IMR-90 (cell line): ENCODE measurements around the gene DDOST. TPM values are rescaled to one million over a fixed set of nuclear protein-coding genes. Genes with fewer than 3 reads are reported as not detected.

Source experiments
- ATAC-seq: fragments of 200-7000 bp; cut with Tn5 transposase; 2 replicates; pipeline ENCODE4 v1.9.1; 2020; ENCODE audit warnings: low read depth, mild to moderate bottlenecking, moderate library complexity
- BruUV-seq: library from RNA; stranded (reverse); fragments of 400-500 nt; replicated peaks from 2 replicates; lab custom pipeline; 2021; lab: Mats Ljungman, UMichigan
- CTCF ChIA-PET: fragments of 300-600 bp; formaldehyde crosslinking; extraction: SDS; loops from one replicate; lab custom pipeline; 2021; ENCODE audit warnings: antibody characterized with exemption; lab: Yijun Ruan, JAX
- POLR2A ChIA-PET: fragments of 300-600 bp; sonication (Branson Sonifier 250); formaldehyde crosslinking; loops from one replicate; lab custom pipeline; 2022; ENCODE audit warnings: antibody characterized with exemption; ENCODE audit not compliant: unreplicated experiment; lab: Charles Lee
- DNase-seq: peaks from one replicate; pipeline ENCODE4 v3.0.0; 2013
- H2AFZ ChIP-seq: replicated peaks from 2 replicates; pipeline ENCODE3; 2013; ENCODE audit warnings: low read length, mild to moderate bottlenecking; ENCODE audit not compliant: poor library complexity
- H2AK5ac ChIP-seq: 2 replicates; pipeline ENCODE4 v1.6.1; 2013; ENCODE audit warnings: low read depth, low read length, inconsistent platforms
- H2AK9ac ChIP-seq: replicated peaks from 2 replicates; pipeline ENCODE3; 2013; ENCODE audit warnings: mild to moderate bottlenecking, low read depth, low read length, moderate library complexity; ENCODE audit not compliant: poor library complexity
- H2BK120ac ChIP-seq: 2 replicates; pipeline ENCODE4 v1.6.1; 2013; ENCODE audit warnings: low read depth, low read length, inconsistent platforms
- H2BK15ac ChIP-seq: 3 replicates; pipeline ENCODE4 v1.6.1; 2013; ENCODE audit warnings: low read depth, low read length, inconsistent platforms
- H2BK20ac ChIP-seq: 2 replicates; pipeline ENCODE4 v1.6.1; 2013; ENCODE audit warnings: low read depth, mild to moderate bottlenecking, inconsistent platforms, low read length, moderate library complexity
- H2BK5ac ChIP-seq: 2 replicates; pipeline ENCODE4 v1.6.1; 2013; ENCODE audit warnings: mild to moderate bottlenecking, low read depth, low read length, inconsistent platforms; ENCODE audit not compliant: poor library complexity, severe bottlenecking
- H3K14ac ChIP-seq: replicated peaks from 2 replicates; pipeline ENCODE4 v1.6.1; 2013; ENCODE audit warnings: low read depth, low read length, inconsistent platforms
- H3K18ac ChIP-seq: 2 replicates; pipeline ENCODE4 v1.6.1; 2013; ENCODE audit warnings: low read depth, low read length, control low read depth
- H3K23ac ChIP-seq: 2 replicates; pipeline ENCODE4 v1.6.1; 2013; ENCODE audit warnings: low read depth, low read length, inconsistent platforms
- H3K27ac ChIP-seq: 2 replicates; pipeline ENCODE4 v1.5.1; 2013; ENCODE audit warnings: mild to moderate bottlenecking, control low read depth, low read length; ENCODE audit not compliant: insufficient read depth
- H3K27me3 ChIP-seq: 2 replicates; pipeline ENCODE4 v1.6.1; 2013; ENCODE audit warnings: low read length; ENCODE audit not compliant: control insufficient read depth, insufficient read depth
- H3K36me3 ChIP-seq: 2 replicates; pipeline ENCODE4 v1.6.1; 2013; ENCODE audit warnings: low read length, mixed read lengths; ENCODE audit not compliant: control insufficient read depth, insufficient read depth
- H3K4ac ChIP-seq: 2 replicates; pipeline ENCODE4 v1.6.1; 2013; ENCODE audit warnings: low read depth, low read length, inconsistent platforms
- H3K4me1 ChIP-seq: 2 replicates; pipeline ENCODE4 v1.6.1; 2013; ENCODE audit warnings: low read length, mixed read lengths; ENCODE audit not compliant: control insufficient read depth, insufficient read depth
- H3K4me2 ChIP-seq: 2 replicates; pipeline ENCODE4 v1.6.1; 2013; ENCODE audit warnings: low read depth, mild to moderate bottlenecking, control low read depth, low read length, moderate library complexity
- H3K4me3 ChIP-seq: 2 replicates; pipeline ENCODE4 v1.5.1; 2013; ENCODE audit warnings: low read depth, mild to moderate bottlenecking, control low read depth, low read length, moderate library complexity; ENCODE audit not compliant: insufficient read depth
- H3K56ac ChIP-seq: 2 replicates; pipeline ENCODE4 v1.6.1; 2013; ENCODE audit warnings: low read length, inconsistent platforms; ENCODE audit not compliant: insufficient read depth; ENCODE audit errors: extremely low read depth
- H3K79me1 ChIP-seq, 2 experiments: 2 replicates each; pipeline ENCODE4 v1.6.1; 2013; ENCODE audit warnings: low read length in 2 of 2, inconsistent platforms in 1 of 2, low read depth in 1 of 2
- H3K9ac ChIP-seq: 2 replicates; pipeline ENCODE4 v1.6.1; 2013; ENCODE audit warnings: low read depth, low read length, control low read depth
- H3K9me1 ChIP-seq: 2 replicates; pipeline ENCODE4 v1.6.1; 2013; ENCODE audit warnings: low read length, inconsistent platforms; ENCODE audit not compliant: insufficient read depth
- H3K9me3 ChIP-seq: 2 replicates; pipeline ENCODE4 v1.6.1; 2013; ENCODE audit warnings: low read length; ENCODE audit not compliant: control insufficient read depth, insufficient read depth
- H4K20me1 ChIP-seq: 2 replicates; pipeline ENCODE4 v1.6.1; 2013; ENCODE audit warnings: low read length, inconsistent platforms; ENCODE audit not compliant: insufficient read depth
- H4K5ac ChIP-seq: 2 replicates; pipeline ENCODE4 v1.6.1; 2013; ENCODE audit warnings: mild to moderate bottlenecking, low read depth, low read length, control low read depth
- H4K8ac ChIP-seq, 2 experiments: 2 replicates each; pipeline ENCODE4 v1.6.1; 2013; ENCODE audit warnings: low read depth in 2 of 2, low read length in 2 of 2, control low read depth in 1 of 2, inconsistent platforms in 1 of 2
- H4K91ac ChIP-seq: 2 replicates; pipeline ENCODE4 v1.6.1; 2013; ENCODE audit warnings: low read depth, low read length, inconsistent platforms; ENCODE audit not compliant: insufficient read depth
- BHLHE40 ChIP-seq: fragments of 150-350 bp; IDR thresholded peaks from 2 replicates; pipeline ENCODE4 v1.6.1; 2016; ENCODE audit warnings: mild to moderate bottlenecking, low read depth, low read length
- CHD1 ChIP-seq: IDR thresholded peaks from 2 replicates; pipeline ENCODE4 v1.6.1; 2012; ENCODE audit warnings: low read depth, low read length, improper control_type of control experiment
- CTCF ChIP-seq: conservative IDR thresholded peaks from 2 replicates; pipeline ENCODE4 v1.5.1; 2012; ENCODE audit warnings: mild to moderate bottlenecking, low read depth, low read length, improper control_type of control experiment
- FOS ChIP-seq: fragments of 150-350 bp; IDR thresholded peaks from 2 replicates; pipeline ENCODE4 v1.6.1; 2016; ENCODE audit warnings: low read depth, low read length
- MXI1 ChIP-seq: IDR thresholded peaks from 2 replicates; pipeline ENCODE4 v1.6.1; 2012; ENCODE audit warnings: low read depth, mild to moderate bottlenecking, low read length, moderate library complexity, borderline replicate concordance
- NFE2L2 ChIP-seq: fragments of 150-350 bp; IDR thresholded peaks from 2 replicates; pipeline ENCODE4 v1.6.1; 2016; ENCODE audit warnings: low read depth, mild to moderate bottlenecking, low read length
- RAD21 ChIP-seq: IDR thresholded peaks from 2 replicates; pipeline ENCODE4 v1.6.1; 2012; ENCODE audit warnings: low read length, improper control_type of control experiment
- RCOR1 ChIP-seq: IDR thresholded peaks from 2 replicates; pipeline ENCODE4 v1.6.1; 2012; ENCODE audit warnings: mild to moderate bottlenecking, low read length, improper control_type of control experiment; ENCODE audit not compliant: insufficient replicate concordance
- RFX5 ChIP-seq: IDR thresholded peaks from 2 replicates; pipeline ENCODE4 v1.8.0; 2012; ENCODE audit warnings: low read depth, mild to moderate bottlenecking, low read length, moderate library complexity
- USF2 ChIP-seq: fragments of 150-350 bp; IDR thresholded peaks from 2 replicates; pipeline ENCODE4 v1.6.1; 2017; ENCODE audit warnings: mild to moderate bottlenecking, antibody characterized with exemption, low read length, low read depth
- WGBS, 2 experiments: methylation state at CpG; one replicate each; pipeline versions ENCODE4 v1.1.5 to v1.1.7; 2013; ENCODE audit warnings: missing lambda C conversion rate in 2 of 2; ENCODE audit not compliant: insufficient read length in 1 of 2; ENCODE audit errors: extremely low coverage in 2 of 2; 5-methylcytosine and 5-hydroxymethylcytosine counted together
- dilution Hi-C: fragments of 300-500 bp; cut with HindIII; formaldehyde crosslinking; loops from one replicate; pipeline ENCODE4 v1.14.3; 2018; ENCODE audit warnings: low sequenced_read_pairs; ENCODE audit not compliant: unreplicated experiment
- in situ Hi-C: fragments of 300-500 bp; cut with MboI; formaldehyde crosslinking; loops from 3 replicates; pipeline ENCODE4 v1.14.3; 2019; ENCODE audit warnings: low sequenced_read_pairs, inconsistent platforms, mixed read lengths
- intact Hi-C: fragments of 100-400 bp; cut with micrococcal nuclease; formaldehyde crosslinking; loops from 2 replicates; pipeline ENCODE4 v1.10.0; 2022
- polyA plus RNA-seq, 3 experiments: library from polyadenylated mRNA; depleted of rRNA; stranded (reverse); fragments of >200 nt; gene quantifications; 2 replicates each; pipeline ENCODE4 v1.2.3, GENCODE V29; 2012; ENCODE audit warnings: low replicate concordance in 1 of 3
- total RNA-seq: library from RNA; depleted of rRNA; stranded (reverse); fragments of >200 nt; gene quantifications from 2 replicates; pipeline ENCODE4 v1.2.3, GENCODE V29; 2012

Gene DDOST
- total and polyA plus RNA-seq, 2 of the 4 experiments (the other 2 are of a cell fraction), result 179 to 477 TPM

- Histone ChIP-seq H2AFZ (no peak overlapping the region), H3K27me3 (no peaks in the 10 kb centered on the region), H3K18ac (no peak overlapping the region), H3K56ac (no peak overlapping the region), H4K20me1 (no peaks in the 10 kb centered on the region; the same call in 1 of the 2 replicates), H2BK20ac (0 out of 2 replicates have a peak overlapping the region, but pooled peaks have one; percentile 9), H3K79me1 (peaks cover 8 to 21% of the 10 kb centered on the region in 2 experiments), H3K9me3 (no peaks in the 10 kb centered on the region), H4K8ac (no peak overlapping the region), H3K4ac (peak overlapping the region; percentile 60), H2BK5ac (no peak overlapping the region), H2BK120ac (peak overlapping the region; percentile 48; the same call in 1 of the 2 replicates), H3K27ac (no peak overlapping the region), H2AK5ac (peak overlapping the region; percentile 83), H3K4me1 (peaks cover 14% of the 10 kb centered on the region), H4K5ac (no peak overlapping the region), H3K4me3 (no peak overlapping the region), H3K23ac (no peak overlapping the region), H3K9ac (no peak overlapping the region), H3K36me3 (no peaks in the 10 kb centered on the region), H2AK9ac (peak overlapping the region; percentile 6), H3K4me2 (no peak overlapping the region), H3K9me1 (peaks cover 16% of the 10 kb centered on the region), H2BK15ac (peak overlapping the region; percentile 59; the same call in 1 of the 3 replicates), H4K91ac (peak overlapping the region; percentile 70; the same call in 1 of the 2 replicates), H3K14ac (no peak overlapping the region)
- intact Hi-C loops, result no loop called here
- DNase-seq (no peak), ATAC-seq (no peak)
- TF ChIP-seq MXI1 (no peak), CTCF (no peak), RAD21 (no peak), CHD1 (no peak), FOS (no peak), USF2 (no peak), RFX5 (no peak), BHLHE40 (no peak), RCOR1 (no peak), NFE2L2 (no peak)
- BruUV-seq, result no TSS peak
- POLR2A ChIA-PET, result no interaction called here
- 100% methylated on average over 1 of the region's 5 CpGs; no CpG with 5 or more reads in 1 of the 2 experiments for WGBS, 2 experiments
- dilution Hi-C loops, result no loop called here
- in situ Hi-C loops, result no loop called here
- CTCF ChIA-PET, result no interaction called here
These were observed 40.7 kb upstream of the DDOST start for GRCh38 chr1:20701847-20702246.
